HG03039 (cell line): ENCODE measurements around the gene FRY.

Source experiments
- ATAC-seq: cut with Tn5 transposase; IDR thresholded peaks from one replicate; pipeline ENCODE4 v1.9.1; 2021; ENCODE audit warnings: mild to moderate bottlenecking, moderate library complexity; ENCODE audit not compliant: unreplicated experiment

The FRY gene

DNA sequence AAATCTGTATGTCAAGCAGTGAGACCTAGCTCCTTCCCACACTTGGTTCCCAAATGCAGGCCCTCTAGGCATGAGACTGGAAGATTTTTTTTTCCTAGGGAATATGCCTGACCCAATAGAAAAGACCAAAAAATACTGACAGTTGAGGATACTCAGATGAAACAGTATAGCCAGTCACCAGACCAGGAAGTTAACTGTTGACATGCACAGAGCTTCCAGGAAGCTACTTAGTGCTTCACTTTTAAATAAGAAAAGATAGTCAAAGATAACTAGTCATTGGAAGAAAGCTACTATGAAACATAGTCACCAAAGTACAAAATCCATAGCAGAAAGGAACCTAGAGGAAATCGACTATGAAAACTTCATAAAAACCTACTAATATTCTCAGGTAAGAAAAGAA is 316.1 kb downstream of the FRY start:
- no peak for ATAC-seq
